ENCODE results near the gene VSIG1.

Gene VSIG1

DNA sequence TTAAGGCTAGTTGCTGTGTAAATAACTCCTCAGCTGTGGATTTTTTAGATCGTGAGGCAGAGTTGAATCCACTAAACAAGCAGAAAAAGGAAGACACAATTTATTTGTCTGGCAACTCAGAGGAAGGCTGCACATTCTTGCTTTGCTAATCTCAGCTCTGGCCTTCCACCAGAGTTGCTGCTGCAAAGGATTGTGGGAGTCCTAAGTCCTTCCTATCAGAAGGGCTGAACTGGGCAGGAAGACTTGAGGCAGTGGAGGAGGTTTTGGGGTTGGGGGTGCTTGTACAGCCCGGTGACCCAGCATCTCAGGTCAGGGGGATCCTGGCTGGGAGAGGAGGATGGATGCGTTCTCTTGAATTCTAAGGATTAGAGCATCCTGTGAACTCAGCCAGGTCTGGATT is 11.0 kb upstream of the VSIG1 start:
- DNase-seq: no peak
- ATAC-seq (replicated peaks): no peak
- no peaks in the 10 kb centered on the region for H3K36me3 Mint-ChIP-seq
- no peaks in the 10 kb centered on the region for H3K9me3 Mint-ChIP-seq
- no peak overlapping the region for H3K27ac Mint-ChIP-seq
- peaks cover 5 to 6% of the 10 kb centered on the region in 2 donors for H3K27me3 Mint-ChIP-seq
- no peak overlapping the region for H3K4me3 Mint-ChIP-seq
- H3K4me1 Mint-ChIP-seq: no peaks in the 10 kb centered on the region

DNA sequence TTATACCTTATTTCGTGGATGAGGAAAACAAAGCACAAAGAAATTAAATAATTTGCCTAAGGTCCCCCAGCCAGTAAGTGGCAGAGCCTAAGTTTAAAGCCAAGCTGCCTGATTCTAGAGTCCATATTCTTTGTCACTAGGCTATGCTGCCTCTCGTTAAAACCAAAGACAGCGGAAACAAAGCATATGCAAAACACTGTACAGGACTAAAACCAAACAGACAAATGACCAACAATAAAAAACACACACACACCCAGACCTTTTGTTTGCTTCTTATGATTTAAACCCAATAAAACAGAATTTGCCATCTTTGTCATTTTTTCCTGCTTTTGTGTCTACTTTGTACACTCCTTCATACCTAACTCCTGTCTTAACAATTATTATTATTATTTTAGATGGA is 10.1 kb upstream of the VSIG1 start:
- Mint-ChIP-seq H3K27ac (no peak overlapping the region), H3K4me1 (no peaks in the 10 kb centered on the region), H3K9me3 (no peaks in the 10 kb centered on the region), H3K27me3 (peaks cover 5 to 10% of the 10 kb centered on the region in 2 donors), H3K4me3 (no peak overlapping the region), H3K36me3 (no peaks in the 10 kb centered on the region)
- ATAC-seq (replicated peaks) (no peak), DNase-seq (no peak)

DNA sequence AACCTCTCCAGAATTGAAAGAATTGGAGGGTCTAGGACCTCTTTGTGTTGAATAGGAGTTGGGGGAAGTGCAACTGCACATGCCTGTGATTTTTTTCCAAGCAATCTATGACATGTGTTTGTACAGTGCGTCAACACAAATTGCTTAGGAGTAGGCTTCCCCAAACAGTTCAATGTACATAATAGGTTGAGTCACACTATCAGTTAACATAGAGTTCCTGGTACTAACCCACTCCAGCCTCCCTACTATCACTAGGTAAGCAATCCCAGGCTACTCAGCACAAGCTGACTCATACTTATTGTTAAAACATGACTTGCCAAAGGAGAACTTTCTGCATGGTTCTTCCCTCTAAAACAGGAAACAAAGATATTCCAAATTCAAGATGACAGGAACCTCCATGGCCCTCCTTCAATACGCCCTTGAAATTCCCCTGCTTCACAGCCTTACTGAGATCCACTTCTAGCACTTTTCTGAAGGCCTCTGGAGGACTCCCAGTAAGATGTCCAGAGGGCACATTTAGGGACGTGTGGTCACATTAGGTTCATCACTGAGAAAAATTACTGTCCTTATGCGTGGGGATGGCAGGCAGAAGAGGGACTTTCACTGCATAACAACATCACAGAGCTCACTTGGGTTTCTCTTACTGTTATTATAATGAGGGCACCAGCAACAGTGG is 8.4 kb upstream of the VSIG1 start:
- no peaks in the 10 kb centered on the region for H3K4me1 Mint-ChIP-seq
- no peak for DNase-seq
- peaks cover 5 to 10% of the 10 kb centered on the region in 2 donors for H3K27me3 Mint-ChIP-seq
- no peaks in the 10 kb centered on the region for H3K36me3 Mint-ChIP-seq
- H3K4me3 Mint-ChIP-seq: no peak overlapping the region
- ATAC-seq (replicated peaks): no peak
- H3K9me3 Mint-ChIP-seq: no peaks in the 10 kb centered on the region
- H3K27ac Mint-ChIP-seq: no peak overlapping the region

DNA sequence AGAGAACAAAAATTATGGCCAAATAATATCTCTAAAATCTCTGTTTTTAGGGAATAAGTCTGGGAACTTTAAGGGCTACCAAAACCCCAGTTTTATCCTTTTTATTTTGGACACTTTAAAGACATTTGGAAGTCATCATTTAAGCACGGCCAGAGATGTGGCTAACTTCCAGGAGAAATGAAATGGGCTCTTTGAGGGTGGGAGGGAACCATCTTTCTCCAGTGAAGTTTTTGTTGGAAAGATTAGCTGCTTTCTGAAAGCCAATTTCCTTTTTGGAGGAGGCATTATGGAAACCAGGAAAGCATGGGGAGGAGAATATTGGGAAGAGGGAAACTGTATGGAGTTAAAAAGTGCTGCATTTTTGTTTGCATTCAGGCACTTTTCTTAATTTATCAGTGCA is 4.8 kb downstream of the VSIG1 start:
- DNase-seq (no peak), ATAC-seq (replicated peaks) (no peak)
- Mint-ChIP-seq H3K36me3 (no peaks in the 10 kb centered on the region), H3K27ac (no peak overlapping the region), H3K4me1 (no peaks in the 10 kb centered on the region), H3K27me3 (peaks cover 0 to 13% of the 10 kb centered on the region in 2 donors), H3K9me3 (no peaks in the 10 kb centered on the region), H3K4me3 (no peak overlapping the region)

DNA sequence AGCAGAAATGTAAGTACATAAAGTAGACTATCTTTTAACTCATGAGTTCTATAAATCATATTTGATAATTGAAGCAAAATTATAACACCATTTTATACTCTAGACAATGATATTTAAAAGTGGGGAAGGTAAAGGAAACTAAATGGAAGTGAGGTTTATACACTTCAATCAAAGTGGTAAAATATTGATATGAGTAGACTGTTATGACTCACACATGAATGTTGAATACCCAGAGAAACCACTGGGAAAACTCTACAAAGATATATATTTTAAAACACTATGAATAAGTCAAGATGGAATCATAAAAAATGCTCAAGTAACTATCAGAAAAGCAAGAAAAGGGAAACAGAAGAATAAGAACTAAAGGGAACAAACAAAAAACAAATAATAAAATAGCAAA is 8.4 kb downstream of the VSIG1 start:
- H3K27me3 Mint-ChIP-seq: peaks cover 0 to 11% of the 10 kb centered on the region in 2 donors

DNA sequence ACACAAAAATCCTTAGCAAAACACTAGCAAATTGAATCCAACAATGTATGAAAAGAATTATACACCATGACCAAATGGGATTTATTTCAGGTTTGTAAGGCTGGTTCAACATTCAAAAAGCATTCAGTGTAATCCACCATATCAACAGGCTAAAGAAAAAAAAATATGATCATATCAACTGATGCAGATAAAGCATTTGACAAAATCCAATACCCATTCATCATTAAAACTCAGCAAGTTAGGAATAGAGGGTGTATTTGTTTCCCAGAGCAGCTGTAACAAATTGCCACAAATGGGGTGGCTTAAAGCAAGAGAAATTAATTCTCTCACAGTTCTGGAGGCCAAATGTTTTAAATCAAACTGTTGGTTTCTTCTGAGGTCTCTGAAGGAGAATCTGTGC is 10.7 kb downstream of the VSIG1 start:
- ATAC-seq (replicated peaks) (no peak), DNase-seq (no peak)
- Mint-ChIP-seq H3K9me3 (no peaks in the 10 kb centered on the region), H3K4me3 (no peak overlapping the region), H3K27me3 (peaks cover 3 to 6% of the 10 kb centered on the region in 2 donors), H3K4me1 (no peaks in the 10 kb centered on the region), H3K36me3 (no peaks in the 10 kb centered on the region), H3K27ac (no peak overlapping the region)

More for the DNA sequence above, 8.4 kb downstream of the VSIG1 start:
- Mint-ChIP-seq H3K4me1 (no peaks in the 10 kb centered on the region), H3K9me3 (no peaks in the 10 kb centered on the region), H3K27ac (no peak overlapping the region), H3K4me3 (no peak overlapping the region), H3K36me3 (no peaks in the 10 kb centered on the region)
- DNase-seq: no peak
- ATAC-seq (replicated peaks): peak in 1 of 2 donors; percentile 55

DNA sequence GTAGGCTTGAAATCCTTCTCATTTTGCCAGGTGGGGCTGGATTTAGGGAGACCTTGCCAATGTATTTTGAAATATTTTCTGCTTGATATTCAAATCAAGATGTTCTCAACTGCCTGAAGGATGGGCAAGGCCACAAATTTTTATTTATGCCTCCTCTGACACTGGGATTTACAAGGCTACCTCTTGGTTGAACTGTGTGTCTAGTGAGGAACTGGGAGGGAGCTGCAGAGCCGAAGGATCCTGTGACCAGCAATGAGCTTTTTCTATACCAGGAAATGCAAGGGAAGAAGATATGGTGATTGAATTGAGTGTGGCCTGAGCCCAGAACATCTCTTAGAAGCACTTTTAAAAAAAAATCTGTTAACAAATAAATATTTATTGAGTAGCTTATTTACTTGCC is 14.9 kb downstream of the VSIG1 start:
- no peak overlapping the region for H3K4me3 Mint-ChIP-seq
- H3K4me1 Mint-ChIP-seq: peaks cover 0 to 2% of the 10 kb centered on the region in 2 donors
- DNase-seq: no peak
- H3K36me3 Mint-ChIP-seq: no peaks in the 10 kb centered on the region
- H3K9me3 Mint-ChIP-seq: no peaks in the 10 kb centered on the region
- H3K27me3 Mint-ChIP-seq: peaks cover 6% of the 10 kb centered on the region in 2 donors
- no peak for ATAC-seq (replicated peaks)
- H3K27ac Mint-ChIP-seq: no peak overlapping the region

DNA sequence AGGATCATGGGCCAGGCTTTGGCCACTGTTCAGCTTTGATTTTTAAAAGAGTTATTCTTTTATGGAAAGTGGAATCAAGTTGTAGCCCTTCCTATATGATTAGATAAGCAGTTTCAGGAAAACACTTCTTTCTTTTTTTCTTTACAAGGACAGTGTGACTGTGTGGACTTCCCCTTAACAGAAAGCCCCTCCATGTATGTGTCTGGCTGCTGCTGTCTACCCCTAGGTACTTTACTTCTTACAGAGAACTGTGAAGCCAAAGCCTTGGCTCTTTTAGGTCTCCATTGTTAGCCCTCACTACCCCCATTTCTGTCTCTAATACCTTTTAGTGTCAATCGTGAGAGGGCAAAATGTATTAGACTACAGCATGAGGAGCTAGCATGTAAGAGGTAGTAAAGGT is 19.1 kb downstream of the VSIG1 start:
- DNase-seq (no peak), ATAC-seq (replicated peaks) (peak in 1 of 2 donors; percentile 27)
- Mint-ChIP-seq H3K4me1 (peaks cover 0 to 2% of the 10 kb centered on the region in 2 donors), H3K4me3 (no peak overlapping the region), H3K36me3 (no peaks in the 10 kb centered on the region), H3K27me3 (peaks cover 6% of the 10 kb centered on the region in 2 donors), H3K27ac (no peak overlapping the region), H3K9me3 (no peaks in the 10 kb centered on the region)

DNA sequence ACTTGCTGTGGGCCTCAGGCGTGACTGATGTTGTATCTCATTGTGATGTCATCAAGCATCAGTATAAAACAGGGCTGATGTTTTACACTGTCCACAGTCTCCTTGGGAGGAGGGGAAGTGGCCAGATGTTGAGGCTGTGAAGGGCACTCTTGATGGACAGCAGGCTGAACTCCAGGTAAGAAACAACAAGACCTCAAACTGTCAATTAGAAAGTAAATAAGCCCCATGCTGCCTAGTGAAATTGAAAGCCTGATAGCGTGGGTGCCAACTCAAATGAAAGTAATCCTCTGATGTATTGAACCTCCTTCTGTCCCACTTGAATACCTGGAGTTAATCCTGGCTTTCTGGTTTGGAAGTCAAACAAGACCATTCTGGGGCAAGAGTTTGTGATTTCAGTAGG is 19.7 kb downstream of the VSIG1 start:
- Mint-ChIP-seq H3K27me3 (peaks cover 9% of the 10 kb centered on the region in 2 donors), H3K27ac (no peak overlapping the region), H3K36me3 (no peaks in the 10 kb centered on the region), H3K4me3 (no peak overlapping the region), H3K9me3 (no peaks in the 10 kb centered on the region), H3K4me1 (peaks cover 0 to 2% of the 10 kb centered on the region in 2 donors)
- no peak for DNase-seq
- no peak for ATAC-seq (replicated peaks)

DNA sequence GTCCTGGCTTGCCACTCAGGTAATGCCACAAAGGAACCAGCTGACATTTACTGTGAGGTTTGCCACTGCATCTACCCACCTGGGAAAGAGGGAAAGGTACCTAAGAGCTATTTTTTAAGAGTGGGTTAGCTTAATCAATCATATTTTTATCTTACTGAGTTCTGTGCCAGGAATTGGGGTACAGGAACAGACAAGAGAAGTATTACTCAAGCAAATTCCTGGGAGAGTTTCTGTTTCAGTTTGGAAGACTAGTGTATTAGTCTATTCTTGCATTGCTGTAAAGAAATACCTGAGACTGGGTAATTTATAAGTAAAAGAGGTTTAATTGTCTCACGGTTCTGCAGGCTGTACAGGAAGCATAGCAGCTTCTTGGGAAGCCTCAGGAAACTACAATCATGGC is 23.3 kb downstream of the VSIG1 start:
- Mint-ChIP-seq H3K27me3 (peaks cover 7 to 8% of the 10 kb centered on the region in 2 donors), H3K9me3 (no peaks in the 10 kb centered on the region), H3K36me3 (no peaks in the 10 kb centered on the region), H3K4me3 (no peak overlapping the region), H3K27ac (no peak overlapping the region), H3K4me1 (peaks cover 0 to 2% of the 10 kb centered on the region in 2 donors)
- DNase-seq (no peak), ATAC-seq (replicated peaks) (no peak)

DNA sequence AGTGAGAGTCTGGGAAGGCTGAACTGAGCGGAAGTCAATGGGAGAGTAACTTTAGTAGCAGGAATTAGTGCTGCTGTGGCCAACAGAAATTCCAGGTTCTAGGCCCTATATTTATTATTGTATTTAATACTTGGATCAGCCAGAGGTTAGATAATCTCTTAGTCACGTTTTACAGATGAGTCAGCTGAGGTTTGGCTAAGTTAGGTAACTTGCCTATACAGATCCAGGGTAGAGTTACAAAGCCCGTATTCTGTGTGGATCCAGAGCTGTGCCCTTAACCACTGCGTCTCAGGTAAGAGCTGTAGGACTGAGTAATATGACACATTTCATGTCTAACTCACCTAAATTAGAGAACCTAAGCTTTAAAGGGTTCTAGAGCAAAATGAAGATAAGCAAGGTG is 26.0 kb downstream of the VSIG1 start:
- Mint-ChIP-seq H3K27ac (no peak overlapping the region), H3K4me1 (no peaks in the 10 kb centered on the region), H3K27me3 (peaks cover 7 to 16% of the 10 kb centered on the region in 2 donors), H3K9me3 (no peaks in the 10 kb centered on the region), H3K4me3 (no peak overlapping the region), H3K36me3 (no peaks in the 10 kb centered on the region)
- DNase-seq: no peak
- ATAC-seq (replicated peaks): no peak

DNA sequence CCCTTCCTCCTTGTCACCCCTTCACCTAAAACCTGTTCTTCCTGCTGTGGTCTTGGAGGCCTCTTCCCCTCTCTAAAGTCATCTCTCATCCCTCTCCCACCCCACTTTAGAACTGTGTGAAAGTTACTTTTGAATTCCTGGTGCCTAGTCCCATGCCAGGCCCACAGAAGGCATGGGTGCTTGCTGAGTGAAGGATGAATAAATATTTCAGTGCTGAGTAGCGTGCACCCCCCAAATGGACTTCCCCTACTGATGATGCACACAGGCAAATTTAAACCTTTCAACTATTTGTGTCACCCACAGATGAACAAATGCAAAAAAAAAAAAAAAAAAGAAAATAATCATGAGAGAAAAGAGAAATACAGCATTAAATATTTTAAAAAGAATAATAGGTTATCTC is 26.7 kb downstream of the VSIG1 start:
- Mint-ChIP-seq H3K4me1 (no peaks in the 10 kb centered on the region), H3K4me3 (no peak overlapping the region), H3K27ac (no peak overlapping the region), H3K9me3 (no peaks in the 10 kb centered on the region), H3K36me3 (no peaks in the 10 kb centered on the region), H3K27me3 (peaks cover 7 to 16% of the 10 kb centered on the region in 2 donors)
- no peak for ATAC-seq (replicated peaks)
- DNase-seq: no peak

DNA sequence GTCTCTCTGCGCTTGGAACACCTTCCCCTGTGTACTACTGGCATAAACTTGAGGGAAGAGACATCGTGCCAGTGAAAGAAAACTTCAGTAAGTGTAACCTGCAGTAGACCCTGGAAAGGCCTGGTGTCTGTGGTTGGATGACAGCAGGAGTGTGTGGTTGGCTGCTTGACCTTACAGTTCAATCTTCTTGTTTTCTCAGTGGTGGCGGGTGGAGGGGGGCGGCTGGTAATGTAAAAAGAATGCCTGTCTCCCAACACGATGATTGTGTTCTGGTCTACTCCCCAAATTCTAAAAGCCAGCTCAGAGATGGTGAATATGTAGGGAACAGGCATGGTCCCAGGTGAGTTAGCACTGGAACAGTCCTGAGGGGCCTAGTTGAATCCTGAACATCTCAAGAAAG is 27.9 kb downstream of the VSIG1 start:
- Mint-ChIP-seq H3K9me3 (no peaks in the 10 kb centered on the region), H3K27me3 (peaks cover 7 to 16% of the 10 kb centered on the region in 2 donors), H3K27ac (no peak overlapping the region), H3K36me3 (no peaks in the 10 kb centered on the region), H3K4me1 (no peaks in the 10 kb centered on the region), H3K4me3 (no peak overlapping the region)
- DNase-seq: no peak
- no peak for ATAC-seq (replicated peaks)

DNA sequence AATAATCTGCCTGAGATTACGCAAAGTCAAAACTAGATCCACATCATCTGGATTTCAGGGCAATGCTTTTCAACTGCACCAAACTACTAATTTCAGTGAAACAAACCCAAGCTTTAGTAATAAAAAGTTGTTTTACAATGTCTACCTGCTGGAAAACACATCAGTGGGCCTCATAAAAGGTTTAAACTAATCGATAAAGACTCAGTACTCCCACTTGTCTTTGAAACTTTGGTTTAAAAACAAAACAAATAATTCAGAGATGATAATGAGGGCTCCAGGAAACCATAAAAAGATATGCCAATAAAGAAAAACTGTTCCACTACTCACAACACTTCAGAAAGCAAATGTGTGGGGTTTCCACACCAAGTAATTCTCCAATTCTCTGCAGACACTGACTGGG is 36.2 kb downstream of the VSIG1 start:
- H3K9me3 Mint-ChIP-seq: no peaks in the 10 kb centered on the region
- H3K27me3 Mint-ChIP-seq: no peaks in the 10 kb centered on the region
- ATAC-seq (replicated peaks): no peak
- H3K4me3 Mint-ChIP-seq: no peak overlapping the region
- H3K4me1 Mint-ChIP-seq: no peaks in the 10 kb centered on the region
- no peak for DNase-seq
- H3K36me3 Mint-ChIP-seq: no peaks in the 10 kb centered on the region
- no peak overlapping the region for H3K27ac Mint-ChIP-seq

DNA sequence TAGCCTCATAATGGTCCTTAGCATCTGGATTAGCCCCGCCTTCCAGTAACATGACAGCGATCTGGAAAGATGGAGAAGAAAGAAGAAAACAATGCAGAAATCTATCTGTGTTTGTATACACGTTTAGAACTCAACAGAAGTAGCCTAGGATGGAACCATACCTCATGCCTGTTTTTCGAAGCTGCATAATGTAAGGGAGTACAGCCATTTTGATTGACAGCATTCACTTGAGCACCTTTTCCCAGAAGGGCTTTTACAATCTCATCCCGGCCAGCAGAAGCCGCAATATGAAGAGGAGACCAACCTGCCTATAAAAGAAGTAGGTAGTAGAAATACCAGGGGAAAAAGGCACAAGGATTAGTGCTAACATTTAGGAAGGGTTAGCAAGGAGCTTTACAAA is 42.9 kb downstream of the VSIG1 start:
- Mint-ChIP-seq H3K27ac (no peak overlapping the region), H3K4me1 (no peaks in the 10 kb centered on the region), H3K36me3 (peaks cover 0 to 3% of the 10 kb centered on the region in 2 donors), H3K9me3 (no peaks in the 10 kb centered on the region), H3K27me3 (no peaks in the 10 kb centered on the region), H3K4me3 (no peak overlapping the region)
- no peak for ATAC-seq (replicated peaks)
- DNase-seq: no peak

DNA sequence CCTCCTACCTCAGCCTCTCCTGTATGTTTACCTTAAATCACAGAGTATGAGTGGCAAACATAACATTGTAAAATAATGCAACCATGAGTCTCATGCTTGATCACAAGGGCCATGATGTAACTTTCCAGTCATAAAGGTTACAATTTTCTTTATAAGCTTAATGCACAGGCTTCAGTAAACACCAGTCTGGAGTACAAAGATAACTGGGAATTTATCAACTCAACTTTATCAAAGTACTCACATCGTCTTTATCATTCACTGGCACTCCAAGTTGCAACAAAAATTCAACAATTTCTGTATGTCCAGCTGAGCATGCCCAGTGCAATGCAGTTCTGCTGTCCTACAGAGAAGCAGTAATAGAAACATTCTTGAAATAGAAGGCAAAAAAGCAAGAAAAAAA is 43.6 kb downstream of the VSIG1 start:
- DNase-seq: no peak
- Mint-ChIP-seq H3K4me1 (peaks cover 0 to 5% of the 10 kb centered on the region in 2 donors), H3K36me3 (peaks cover 0 to 3% of the 10 kb centered on the region in 2 donors), H3K9me3 (no peaks in the 10 kb centered on the region), H3K27ac (no peak overlapping the region), H3K4me3 (no peak overlapping the region), H3K27me3 (no peaks in the 10 kb centered on the region)
- ATAC-seq (replicated peaks): no peak
